A549 (cell line): ENCODE data around the gene LOXHD1. TPM values are rescaled to one million over a fixed set of nuclear protein-coding genes. Genes with fewer than 3 reads are reported as not detected.

ENCODE experiments used
- ATAC-seq, 2 experiments: fragments of 200-7000 bp in 1 of 2; fragments of >200 bp in 1 of 2; cut with Nextera tagmentation in 1 of 2; cut with Tn5 transposase in 1 of 2; 3 replicates each; pipeline versions ENCODE4 v1.8.0 to v1.9.1; 2018 to 2020; ENCODE audit warnings: mild to moderate bottlenecking in 1 of 2, moderate library complexity in 1 of 2
- CTCF ChIA-PET: fragments of 300-600 bp; sonication (Branson Sonifier 250); formaldehyde crosslinking; extraction: SDS; loops from one replicate; lab custom pipeline; 2021; ENCODE audit warnings: antibody characterized with exemption, inconsistent platforms; lab: Yijun Ruan, JAX
- POLR2A ChIA-PET: fragments of 350-600 bp; formaldehyde crosslinking; extraction: SDS; loops from one replicate; lab custom pipeline; 2021; ENCODE audit warnings: antibody characterized with exemption, inconsistent platforms; lab: Yijun Ruan, JAX
- DNase-seq, 2 experiments: peaks; one replicate each; pipeline versions ENCODE4 v3.0.0 to v3.0.0-alpha.2; 2011 to 2016; ENCODE audit warnings: low read depth in 1 of 2, low spot score in 1 of 2
- FAIRE-seq: peaks from 2 replicates; lab custom pipeline; 2011; peaks lifted over from hg19 to GRCh38; lab: Jason Lieb, UNC
- H3K27ac ChIP-seq, 2 experiments: fragments of >200 bp; sonication (Bioruptor Twin); formaldehyde crosslinking; 3 replicates each; pipeline ENCODE4 v1.5.1; 2016 to 2017
- H3K4me1 ChIP-seq: fragments of >200 bp; sonication (Bioruptor Twin); formaldehyde crosslinking; 3 replicates; pipeline ENCODE4 v1.6.1; 2016
- H3K4me2 ChIP-seq: fragments of >200 bp; sonication (Bioruptor Twin); formaldehyde crosslinking; 3 replicates; pipeline ENCODE4 v1.6.1; 2016
- H3K4me3 ChIP-seq: fragments of >200 bp; sonication (Bioruptor Twin); formaldehyde crosslinking; 3 replicates; pipeline ENCODE4 v1.5.1; 2016
- H3K9me3 ChIP-seq: fragments of >200 bp; sonication (Bioruptor Twin); formaldehyde crosslinking; 3 replicates; pipeline ENCODE4 v1.6.1; 2016
- ATOH8 ChIP-seq: fragments of 250-450 bp; sonication (Bioruptor Pico); IDR thresholded peaks from 2 replicates; pipeline ENCODE4 v1.5.0; 2020; ENCODE audit warnings: low read depth, mild to moderate bottlenecking, moderate library complexity
- CBX2 ChIP-seq: fragments of 200-600 bp; sonication (generic); IDR thresholded peaks from 2 replicates; pipeline ENCODE4 v1.6.1; 2016; ENCODE audit warnings: low read depth, mild to moderate bottlenecking, borderline replicate concordance
- CBX8 ChIP-seq: fragments of 200-600 bp; sonication (generic); IDR thresholded peaks from 2 replicates; pipeline ENCODE4 v1.6.1; 2016
- CHD4 ChIP-seq: fragments of 200-600 bp; sonication (generic); IDR thresholded peaks from 2 replicates; pipeline ENCODE4 v1.6.1; 2016; ENCODE audit warnings: antibody characterized with exemption, mild to moderate bottlenecking, borderline replicate concordance
- ELK1 ChIP-seq: fragments of 150-350 bp; IDR thresholded peaks from 2 replicates; pipeline ENCODE4 v1.6.1; 2014; ENCODE audit warnings: low read depth, mild to moderate bottlenecking, low read length
- EP300 ChIP-seq, 2 experiments: fragments of >200 bp; sonication (Bioruptor Twin); formaldehyde crosslinking; IDR thresholded peaks; 2 replicates in 1 of 2; 3 replicates in 1 of 2; pipeline ENCODE4 v1.6.1; 2016 to 2017
- FOSB ChIP-seq: fragments of 250-450 bp; sonication (Bioruptor Pico); IDR thresholded peaks from 2 replicates; pipeline ENCODE4 v1.5.0; 2020; ENCODE audit warnings: mild to moderate bottlenecking, moderate library complexity
- FOSL2 ChIP-seq, 2 experiments: fragments of 450-650 bp in 1 of 2; fragments of >200 bp in 1 of 2; sonication (Bioruptor Twin) in 1 of 2; formaldehyde crosslinking; IDR thresholded peaks; 2 replicates each; pipeline versions ENCODE4 v1.5.0 to v1.6.1; 2016 to 2020; ENCODE audit warnings: mild to moderate bottlenecking in 1 of 2, moderate library complexity in 1 of 2
- FOXS1 ChIP-seq: fragments of 250-450 bp; sonication (Bioruptor Pico); IDR thresholded peaks from 2 replicates; pipeline ENCODE4 v1.5.0; 2020; ENCODE audit warnings: mild to moderate bottlenecking, moderate library complexity
- HDAC2 ChIP-seq: fragments of 200-600 bp; sonication (generic); IDR thresholded peaks from 2 replicates; pipeline ENCODE4 v1.6.1; 2016
- HOXB13 ChIP-seq: fragments of 250-450 bp; sonication (Bioruptor Pico); IDR thresholded peaks from 2 replicates; pipeline ENCODE4 v1.5.0; 2020; ENCODE audit warnings: low read depth, mild to moderate bottlenecking, moderate library complexity
- HOXB5 ChIP-seq: fragments of 250-450 bp; sonication (Bioruptor Pico); IDR thresholded peaks from 2 replicates; pipeline ENCODE4 v1.5.0; 2020; ENCODE audit warnings: mild to moderate bottlenecking, moderate library complexity
- MAX ChIP-seq: IDR thresholded peaks from 2 replicates; pipeline ENCODE4 v1.6.1; 2012
- MAZ ChIP-seq: fragments of 150-350 bp; IDR thresholded peaks from 2 replicates; pipeline ENCODE4 v1.6.1; 2014; ENCODE audit warnings: antibody characterized with exemption, low read depth, low read length, borderline replicate concordance
- NFE2L2 ChIP-seq: fragments of 150-350 bp; conservative IDR thresholded peaks from 2 replicates; pipeline ENCODE4 v1.6.1; 2014; ENCODE audit warnings: low read length
- PBX3 ChIP-seq: IDR thresholded peaks from 2 replicates; pipeline ENCODE4 v1.6.1; 2012
- PHF8 ChIP-seq: fragments of 200-600 bp; sonication (generic); IDR thresholded peaks from 2 replicates; pipeline ENCODE4 v1.6.1; 2016; ENCODE audit warnings: low read depth, mild to moderate bottlenecking, antibody characterized with exemption, moderate library complexity, borderline replicate concordance
- POLR2AphosphoS2 ChIP-seq: conservative IDR thresholded peaks from 2 replicates; pipeline ENCODE4 v1.6.1; 2012; ENCODE audit warnings: low read length, improper control_type of control experiment, inconsistent platforms
- RAD21 ChIP-seq, 2 experiments: fragments of >200 bp in 1 of 2; sonication (Bioruptor Twin) in 1 of 2; formaldehyde crosslinking in 1 of 2; IDR thresholded peaks in 1 of 2; conservative IDR thresholded peaks in 1 of 2; 2 replicates in 1 of 2; 3 replicates in 1 of 2; pipeline ENCODE4 v1.6.1; 2012 to 2018; ENCODE audit warnings: inconsistent platforms in 1 of 2
- RARB ChIP-seq: fragments of 250-450 bp; sonication (Bioruptor Pico); IDR thresholded peaks from 2 replicates; pipeline ENCODE4 v1.8.0; 2021; ENCODE audit warnings: mild to moderate bottlenecking, moderate library complexity
- RFX5 ChIP-seq: fragments of 450-650 bp; IDR thresholded peaks from 2 replicates; pipeline ENCODE4 v1.7.1; 2014; ENCODE audit warnings: antibody characterized with exemption, mild to moderate bottlenecking, moderate library complexity
- RNF2 ChIP-seq: fragments of 200-600 bp; sonication (generic); IDR thresholded peaks from 2 replicates; pipeline ENCODE4 v1.6.1; 2016; ENCODE audit warnings: low read depth, mild to moderate bottlenecking, antibody characterized with exemption, moderate library complexity, borderline replicate concordance
- SMC3 ChIP-seq: fragments of >200 bp; sonication (Bioruptor Twin); formaldehyde crosslinking; IDR thresholded peaks from 3 replicates; pipeline ENCODE4 v1.6.1; 2018; ENCODE audit warnings: inconsistent platforms
- TFCP2L1 ChIP-seq: fragments of 250-450 bp; sonication (Bioruptor Pico); IDR thresholded peaks from 2 replicates; pipeline ENCODE4 v1.5.0; 2021; ENCODE audit warnings: mild to moderate bottlenecking
- TP53 ChIP-seq: fragments of 250-450 bp; sonication (Bioruptor Pico); IDR thresholded peaks from 2 replicates; pipeline ENCODE4 v1.5.0; 2021; ENCODE audit warnings: mild to moderate bottlenecking, moderate library complexity
- ZC3H11A ChIP-seq: fragments of 450-650 bp; IDR thresholded peaks from 2 replicates; pipeline ENCODE4 v1.6.1; 2014; ENCODE audit warnings: antibody characterized with exemption, mild to moderate bottlenecking
- ZSCAN20 ChIP-seq: fragments of 250-450 bp; sonication (Bioruptor Pico); IDR thresholded peaks from 2 replicates; pipeline ENCODE4 v1.8.0; 2022; ENCODE audit warnings: mild to moderate bottlenecking, moderate library complexity
- WGBS: methylation state at CpG from one replicate; pipeline ENCODE4 v1.1.6; 2017; ENCODE audit errors: missing lambda C conversion rate; 5-methylcytosine and 5-hydroxymethylcytosine counted together
- polyA plus RNA-seq, 4 experiments: library from polyadenylated mRNA; depleted of rRNA in 3 of 4; stranded (reverse); fragments of >200 nt; fragmentation: RNase III in 1 of 4; extraction: RNeasy Plus Mini Kit Qiagen cat#74134 plus additional on column Dnase treatment in 1 of 4; gene quantifications; 2 replicates in 3 of 4; 3 replicates in 1 of 4; pipeline ENCODE4 v1.2.3, GENCODE V29; 2011 to 2017
- TF ChIP-seq, protein P1 (sequence below): fragments of 450-650 bp; IDR thresholded peaks from 2 replicates; pipeline ENCODE4 v1.6.1; 2014; ENCODE audit warnings: antibody characterized with exemption
- TF ChIP-seq, protein P2 (sequence below): fragments of >200 bp; sonication (Bioruptor Twin); formaldehyde crosslinking; IDR thresholded peaks from 3 replicates; pipeline ENCODE4 v1.5.1; 2016

LOXHD1 gene
- polyA plus RNA-seq, 2 of the 4 experiments (the other 2 are of a cell fraction) = not detected

GRCh38 chr18:46587600-46587999 lies 69.4 kb downstream of the LOXHD1 start:
- Histone ChIP-seq H3K4me2 (no peak overlapping the region), H3K4me1 (no peaks in the 10 kb centered on the region), H3K9me3 (no peaks in the 10 kb centered on the region), H3K27ac (no peak overlapping the region), H3K4me3 (no peak overlapping the region)
- FAIRE-seq (no peak), ATAC-seq (no peak), DNase-seq (no peak)
- 2% methylated on average over 3 of the region's 3 CpGs for WGBS
- ChIA-PET POLR2A (no interaction called here), CTCF (no interaction called here)
- TF ChIP-seq HOXB13 (CRISPR knock-in tag) (no peak), RNF2 (no peak), RFX5 (no peak), MAZ (no peak), FOSL2 (IDR thresholded peaks at IDR 0.05) (no peak), FOSL2 (CRISPR knock-in tag; IDR thresholded peaks at IDR 0.05) (no peak), ZSCAN20 (CRISPR knock-in tag) (no peak), CBX2 (no peak), TFCP2L1 (CRISPR knock-in tag) (no peak), SMC3 (no peak)

DNA sequence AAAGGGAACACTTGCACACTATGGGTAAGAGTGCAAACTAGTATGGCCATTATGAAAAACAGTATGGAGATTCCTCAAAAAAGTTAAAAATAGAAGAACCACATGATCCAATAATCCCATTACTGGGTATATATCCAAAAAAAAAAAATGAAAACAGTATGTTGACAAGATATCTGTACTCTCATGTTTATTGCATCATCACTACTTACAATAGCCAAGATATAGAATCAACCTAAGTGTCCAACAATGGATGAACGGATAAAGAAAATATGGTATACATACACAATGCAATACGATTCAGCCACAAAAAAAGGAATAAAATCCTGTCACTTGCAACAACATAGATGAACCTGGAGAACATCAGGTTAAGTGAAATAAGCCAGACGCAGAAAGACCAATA lies 73.3 kb downstream of the LOXHD1 start:
- ChIA-PET CTCF (no interaction called here), POLR2A (no interaction called here)
- H3K4me2 ChIP-seq = no peak overlapping the region
- no peaks in the 10 kb centered on the region for H3K9me3 ChIP-seq
- ATAC-seq (no peak), FAIRE-seq (no peak), DNase-seq (no peak)
- TF ChIP-seq FOSL2 (IDR thresholded peaks at IDR 0.05) (no peak), FOSL2 (CRISPR knock-in tag; IDR thresholded peaks at IDR 0.05) (no peak), PHF8 (no peak), MAX (no peak), FOSB (CRISPR knock-in tag) (no peak), HDAC2 (no peak), TP53 (CRISPR knock-in tag) (no peak), POLR2AphosphoS2 (no peak), CBX8 (no peak), EP300 (IDR thresholded peaks at IDR 0.05) (no peak), HOXB13 (CRISPR knock-in tag) (no peak), PBX3 (no peak), RAD21 (conservative IDR thresholded peaks at IDR 0.05 in 1 of 2, IDR thresholded peaks at IDR 0.05 in 1 of 2) (no peak)
- 44% methylated on average over 3 of the region's 3 CpGs for WGBS
- H3K27ac ChIP-seq = no peak overlapping the region
- no peak overlapping the region for H3K4me3 ChIP-seq
- no peaks in the 10 kb centered on the region for H3K4me1 ChIP-seq

- POLR2A ChIA-PET = no interaction called here
- Histone ChIP-seq H3K27ac (no peak overlapping the region), H3K9me3 (no peaks in the 10 kb centered on the region), H3K4me1 (no peaks in the 10 kb centered on the region), H3K4me3 (no peak overlapping the region), H3K4me2 (no peak overlapping the region)
- ATAC-seq (no peak), FAIRE-seq (no peak), DNase-seq (no peak)
- CTCF ChIA-PET = no interaction called here
- no peak for TF ChIP-seq SMC3
- TF ChIP-seq, protein P1, sequence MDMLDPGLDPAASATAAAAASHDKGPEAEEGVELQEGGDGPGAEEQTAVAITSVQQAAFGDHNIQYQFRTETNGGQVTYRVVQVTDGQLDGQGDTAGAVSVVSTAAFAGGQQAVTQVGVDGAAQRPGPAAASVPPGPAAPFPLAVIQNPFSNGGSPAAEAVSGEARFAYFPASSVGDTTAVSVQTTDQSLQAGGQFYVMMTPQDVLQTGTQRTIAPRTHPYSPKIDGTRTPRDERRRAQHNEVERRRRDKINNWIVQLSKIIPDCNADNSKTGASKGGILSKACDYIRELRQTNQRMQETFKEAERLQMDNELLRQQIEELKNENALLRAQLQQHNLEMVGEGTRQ = no peak
- TF ChIP-seq RFX5 = no peak
- TF ChIP-seq FOXS1 (CRISPR knock-in tag) = no peak
- no peak for TF ChIP-seq CHD4
- no peak for TF ChIP-seq ATOH8
- TF ChIP-seq PHF8 = no peak
- TF ChIP-seq ELK1 = no peak
- TF ChIP-seq POLR2AphosphoS2 = no peak
- TF ChIP-seq RARB = no peak
- no peak for TF ChIP-seq NFE2L2
- TF ChIP-seq, protein P2, sequence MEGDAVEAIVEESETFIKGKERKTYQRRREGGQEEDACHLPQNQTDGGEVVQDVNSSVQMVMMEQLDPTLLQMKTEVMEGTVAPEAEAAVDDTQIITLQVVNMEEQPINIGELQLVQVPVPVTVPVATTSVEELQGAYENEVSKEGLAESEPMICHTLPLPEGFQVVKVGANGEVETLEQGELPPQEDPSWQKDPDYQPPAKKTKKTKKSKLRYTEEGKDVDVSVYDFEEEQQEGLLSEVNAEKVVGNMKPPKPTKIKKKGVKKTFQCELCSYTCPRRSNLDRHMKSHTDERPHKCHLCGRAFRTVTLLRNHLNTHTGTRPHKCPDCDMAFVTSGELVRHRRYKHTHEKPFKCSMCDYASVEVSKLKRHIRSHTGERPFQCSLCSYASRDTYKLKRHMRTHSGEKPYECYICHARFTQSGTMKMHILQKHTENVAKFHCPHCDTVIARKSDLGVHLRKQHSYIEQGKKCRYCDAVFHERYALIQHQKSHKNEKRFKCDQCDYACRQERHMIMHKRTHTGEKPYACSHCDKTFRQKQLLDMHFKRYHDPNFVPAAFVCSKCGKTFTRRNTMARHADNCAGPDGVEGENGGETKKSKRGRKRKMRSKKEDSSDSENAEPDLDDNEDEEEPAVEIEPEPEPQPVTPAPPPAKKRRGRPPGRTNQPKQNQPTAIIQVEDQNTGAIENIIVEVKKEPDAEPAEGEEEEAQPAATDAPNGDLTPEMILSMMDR = no peak
- no peak for TF ChIP-seq TFCP2L1 (CRISPR knock-in tag)
- no peak for TF ChIP-seq HOXB5 (CRISPR knock-in tag)
- no peak for TF ChIP-seq ZC3H11A
Observed at GRCh38 chr18:46581648-46582047, 75.4 kb downstream of the LOXHD1 start.
